Esophagus muscularis mucosa (tissue), 4 donors: ENCODE data around the gene ZNF677.
"Not testable (repeated sequence)": the region's sequence is repeated elsewhere in the genome, so short reads cannot be mapped to it uniquely, and the experiment has no call there.

Experiments used
- EP300 ChIP-seq: sonication (generic); formaldehyde crosslinking; IDR thresholded peaks from one replicate; pipeline ENCODE4 v1.6.1; 2017; ENCODE audit warnings: antibody characterized with exemption
- POLR2A ChIP-seq: fragments of 450-650 bp; IDR thresholded peaks from one replicate; pipeline ENCODE4 v1.6.1; 2017; ENCODE audit warnings: antibody characterized with exemption, moderate library complexity, mild to moderate bottlenecking, low read depth
- POLR2AphosphoS5 ChIP-seq, 2 donors: sonication (generic); formaldehyde crosslinking; IDR thresholded peaks; one replicate each; pipeline ENCODE4 v1.6.1; 2017; ENCODE audit warnings: antibody characterized with exemption in 2 of 2
- TF ChIP-seq, protein P1 (sequence below), 3 experiments: fragments of 200-600 bp in 2 of 3; fragments of 450-650 bp in 1 of 3; sonication (generic) in 2 of 3; IDR thresholded peaks; one replicate each; pipeline ENCODE4 v1.5.1; 2017 to 2019; ENCODE audit warnings: antibody characterized with exemption in 3 of 3, mild to moderate bottlenecking in 2 of 3, moderate library complexity in 1 of 3

DNA sequence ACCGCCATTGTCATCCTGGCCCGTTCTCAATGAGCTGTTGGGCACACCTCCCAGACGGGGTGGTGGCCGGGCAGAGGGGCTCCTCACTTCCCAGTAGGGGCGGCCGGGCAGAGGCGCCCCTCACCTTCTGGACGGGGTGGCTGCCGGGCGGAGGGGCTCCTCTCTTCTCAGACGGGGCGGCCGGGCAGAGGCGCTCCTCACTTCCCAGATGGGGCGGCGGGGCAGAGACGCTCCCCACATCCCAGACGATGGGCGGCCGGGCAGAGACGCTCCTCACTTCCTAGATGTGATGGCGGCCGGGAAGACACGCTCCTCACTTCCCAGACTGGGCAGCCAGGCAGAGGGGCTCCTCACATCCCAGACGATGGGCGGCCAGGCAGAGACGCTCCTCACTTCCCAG lies 15.2 kb upstream of the ZNF677 start:
- not testable (repeated sequence) for TF ChIP-seq POLR2AphosphoS5 (IDR thresholded peaks at IDR 0.05); POLR2A; EP300
- TF ChIP-seq, protein P1, sequence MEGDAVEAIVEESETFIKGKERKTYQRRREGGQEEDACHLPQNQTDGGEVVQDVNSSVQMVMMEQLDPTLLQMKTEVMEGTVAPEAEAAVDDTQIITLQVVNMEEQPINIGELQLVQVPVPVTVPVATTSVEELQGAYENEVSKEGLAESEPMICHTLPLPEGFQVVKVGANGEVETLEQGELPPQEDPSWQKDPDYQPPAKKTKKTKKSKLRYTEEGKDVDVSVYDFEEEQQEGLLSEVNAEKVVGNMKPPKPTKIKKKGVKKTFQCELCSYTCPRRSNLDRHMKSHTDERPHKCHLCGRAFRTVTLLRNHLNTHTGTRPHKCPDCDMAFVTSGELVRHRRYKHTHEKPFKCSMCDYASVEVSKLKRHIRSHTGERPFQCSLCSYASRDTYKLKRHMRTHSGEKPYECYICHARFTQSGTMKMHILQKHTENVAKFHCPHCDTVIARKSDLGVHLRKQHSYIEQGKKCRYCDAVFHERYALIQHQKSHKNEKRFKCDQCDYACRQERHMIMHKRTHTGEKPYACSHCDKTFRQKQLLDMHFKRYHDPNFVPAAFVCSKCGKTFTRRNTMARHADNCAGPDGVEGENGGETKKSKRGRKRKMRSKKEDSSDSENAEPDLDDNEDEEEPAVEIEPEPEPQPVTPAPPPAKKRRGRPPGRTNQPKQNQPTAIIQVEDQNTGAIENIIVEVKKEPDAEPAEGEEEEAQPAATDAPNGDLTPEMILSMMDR (IDR thresholded peaks at IDR 0.05), result not testable (repeated sequence)
